Endothelial cell (in vitro differentiated cells): ENCODE results near the gene UBXN1. TPM values are rescaled to one million over a fixed set of nuclear protein-coding genes. Genes with fewer than 3 reads are reported as not detected.

Experiments
- DNase-seq: peaks from one replicate; pipeline ENCODE4 v3.0.0; 2021; ENCODE audit warnings: low spot score
- H3K27ac Mint-ChIP-seq: one replicate; pipeline ENCODE4 v1.8.0; 2021; ENCODE audit warnings: mixed read lengths, inconsistent platforms; ENCODE audit not compliant: unreplicated experiment
- H3K27me3 Mint-ChIP-seq: one replicate; pipeline ENCODE4 v1.8.0; 2021; ENCODE audit warnings: mild to moderate bottlenecking, moderate library complexity, mixed read lengths, inconsistent platforms; ENCODE audit not compliant: unreplicated experiment
- H3K36me3 Mint-ChIP-seq: one replicate; pipeline ENCODE4 v1.8.0; 2021; ENCODE audit warnings: mild to moderate bottlenecking, low read depth, mixed read lengths, inconsistent platforms; ENCODE audit not compliant: unreplicated experiment
- H3K4me1 Mint-ChIP-seq: one replicate; pipeline ENCODE4 v1.8.0; 2021; ENCODE audit warnings: mild to moderate bottlenecking, mixed read lengths, inconsistent platforms; ENCODE audit not compliant: unreplicated experiment
- H3K4me3 Mint-ChIP-seq: one replicate; pipeline ENCODE4 v1.8.0; 2021; ENCODE audit warnings: mild to moderate bottlenecking, mixed read lengths, inconsistent platforms; ENCODE audit not compliant: unreplicated experiment
- H3K9me3 Mint-ChIP-seq: one replicate; pipeline ENCODE4 v1.8.0; 2021; ENCODE audit warnings: mixed read lengths, inconsistent platforms; ENCODE audit not compliant: unreplicated experiment
- total RNA-seq: library from RNA; stranded (reverse); fragmentation: NEBNext Ultra II Directional; extraction: Animal tissue kit (Norgen Biotek cat#: 25700); gene quantifications from one replicate; pipeline ENCODE4 v1.2.1, GENCODE V29; 2021; ENCODE audit not compliant: unreplicated experiment
- TF ChIP-seq, protein P1 (sequence below): fragments of 200-600 bp; sonication (generic); IDR thresholded peaks from one replicate; pipeline ENCODE4 v1.5.0; 2021; ENCODE audit warnings: antibody characterized with exemption; ENCODE audit not compliant: unreplicated experiment

Gene UBXN1
- total RNA-seq, 1 donor from 2014 or later = 137 TPM

DNA sequence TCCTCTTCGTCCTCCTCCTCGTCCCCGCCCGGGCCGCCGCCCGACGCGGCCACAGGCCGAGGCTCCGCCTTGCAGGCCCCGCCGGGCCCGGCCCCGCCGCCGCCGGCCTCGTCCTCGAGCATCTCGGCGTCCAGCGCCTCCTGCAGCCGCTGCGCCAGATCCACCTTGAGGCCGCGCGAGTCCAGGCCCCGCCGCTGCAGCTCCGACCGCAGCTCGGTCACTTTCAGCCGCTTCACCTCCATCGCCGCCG lies 48.0 kb upstream of the UBXN1 start:
- H3K4me3 Mint-ChIP-seq = peak overlapping the region; percentile 99
- DNase-seq = no peak
- peaks cover 21% of the 10 kb centered on the region for H3K27me3 Mint-ChIP-seq
- TF ChIP-seq, protein P1, sequence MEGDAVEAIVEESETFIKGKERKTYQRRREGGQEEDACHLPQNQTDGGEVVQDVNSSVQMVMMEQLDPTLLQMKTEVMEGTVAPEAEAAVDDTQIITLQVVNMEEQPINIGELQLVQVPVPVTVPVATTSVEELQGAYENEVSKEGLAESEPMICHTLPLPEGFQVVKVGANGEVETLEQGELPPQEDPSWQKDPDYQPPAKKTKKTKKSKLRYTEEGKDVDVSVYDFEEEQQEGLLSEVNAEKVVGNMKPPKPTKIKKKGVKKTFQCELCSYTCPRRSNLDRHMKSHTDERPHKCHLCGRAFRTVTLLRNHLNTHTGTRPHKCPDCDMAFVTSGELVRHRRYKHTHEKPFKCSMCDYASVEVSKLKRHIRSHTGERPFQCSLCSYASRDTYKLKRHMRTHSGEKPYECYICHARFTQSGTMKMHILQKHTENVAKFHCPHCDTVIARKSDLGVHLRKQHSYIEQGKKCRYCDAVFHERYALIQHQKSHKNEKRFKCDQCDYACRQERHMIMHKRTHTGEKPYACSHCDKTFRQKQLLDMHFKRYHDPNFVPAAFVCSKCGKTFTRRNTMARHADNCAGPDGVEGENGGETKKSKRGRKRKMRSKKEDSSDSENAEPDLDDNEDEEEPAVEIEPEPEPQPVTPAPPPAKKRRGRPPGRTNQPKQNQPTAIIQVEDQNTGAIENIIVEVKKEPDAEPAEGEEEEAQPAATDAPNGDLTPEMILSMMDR = no peak
- peaks cover 33% of the 10 kb centered on the region for H3K36me3 Mint-ChIP-seq
- peaks cover 31% of the 10 kb centered on the region for H3K4me1 Mint-ChIP-seq
- no peak overlapping the region for H3K27ac Mint-ChIP-seq
- H3K9me3 Mint-ChIP-seq = no peaks in the 10 kb centered on the region

DNA sequence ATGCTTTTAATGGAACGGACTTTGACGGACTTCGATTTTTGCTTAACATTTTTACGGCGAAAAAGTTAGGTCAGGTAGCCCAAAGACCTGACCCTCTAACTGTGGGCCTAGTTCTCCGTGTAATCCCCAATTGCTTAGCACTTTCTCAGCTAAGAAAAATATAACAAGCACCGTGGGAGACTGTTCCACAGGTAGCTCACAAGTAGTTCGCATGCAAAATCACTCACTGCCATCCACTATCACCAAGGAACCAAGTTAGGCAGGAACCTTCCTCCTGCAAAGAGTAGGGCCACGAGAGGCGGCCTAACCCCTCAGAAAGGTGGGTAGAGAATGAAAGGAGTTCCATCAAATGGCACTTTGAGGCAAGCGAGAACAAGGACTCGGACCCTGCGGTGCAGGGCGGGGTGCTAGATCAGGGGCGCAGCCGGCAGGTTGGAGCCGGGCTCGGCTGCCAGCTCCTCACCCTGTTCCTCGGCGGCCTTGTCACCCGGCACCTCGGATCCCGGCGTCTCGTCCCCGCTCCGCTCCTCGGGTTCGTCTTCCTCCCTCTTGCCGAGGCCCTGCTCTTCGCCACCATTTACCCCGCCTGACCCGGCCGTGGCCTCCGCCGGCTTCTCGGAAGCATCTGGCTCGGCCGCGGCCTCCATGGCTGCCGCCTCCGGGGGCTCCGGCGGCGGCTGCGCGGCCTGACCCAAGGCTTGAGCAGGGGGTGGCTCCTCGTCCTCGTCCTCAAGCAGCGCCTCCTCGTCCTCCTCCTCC lies 47.5 kb upstream of the UBXN1 start:
- Mint-ChIP-seq H3K27me3 (peaks cover 21% of the 10 kb centered on the region), H3K4me1 (peaks cover 31% of the 10 kb centered on the region), H3K27ac (peak overlapping the region; percentile 42), H3K4me3 (peak overlapping the region; percentile 99), H3K9me3 (no peaks in the 10 kb centered on the region), H3K36me3 (peaks cover 38% of the 10 kb centered on the region)
- peak; percentile 18 for DNase-seq
- TF ChIP-seq, protein P1 = no peak

- peak overlapping the region; percentile 99 for H3K4me3 Mint-ChIP-seq
- no peaks in the 10 kb centered on the region for H3K9me3 Mint-ChIP-seq
- TF ChIP-seq, protein P1 = no peak
- no peak for DNase-seq
- peak overlapping the region; percentile 84 for H3K27ac Mint-ChIP-seq
- peaks cover 21% of the 10 kb centered on the region for H3K27me3 Mint-ChIP-seq
- H3K4me1 Mint-ChIP-seq = peaks cover 31% of the 10 kb centered on the region
- peaks cover 44% of the 10 kb centered on the region for H3K36me3 Mint-ChIP-seq
Observed at GRCh38 chr11:62725646-62726045, 46.8 kb upstream of the UBXN1 start.

GRCh38 chr11:62724171-62724570 lies 45.3 kb upstream of the UBXN1 start:
- H3K27me3 Mint-ChIP-seq = peaks cover 21% of the 10 kb centered on the region
- no peak for DNase-seq
- H3K4me3 Mint-ChIP-seq = peak overlapping the region; percentile 24
- peak overlapping the region; percentile 39 for H3K27ac Mint-ChIP-seq
- no peaks in the 10 kb centered on the region for H3K9me3 Mint-ChIP-seq
- peaks cover 31% of the 10 kb centered on the region for H3K4me1 Mint-ChIP-seq
- H3K36me3 Mint-ChIP-seq = peaks cover 53% of the 10 kb centered on the region
- TF ChIP-seq, protein P1 = no peak

- H3K27me3 Mint-ChIP-seq = peaks cover 14% of the 10 kb centered on the region
- DNase-seq = no peak
- H3K4me1 Mint-ChIP-seq = peaks cover 24% of the 10 kb centered on the region
- peak overlapping the region; percentile 57 for H3K27ac Mint-ChIP-seq
- H3K4me3 Mint-ChIP-seq = peak overlapping the region; percentile 50
- TF ChIP-seq, protein P1 = no peak
- no peaks in the 10 kb centered on the region for H3K9me3 Mint-ChIP-seq
- peaks cover 56% of the 10 kb centered on the region for H3K36me3 Mint-ChIP-seq
Observed at GRCh38 chr11:62721994-62722393, 43.1 kb upstream of the UBXN1 start.
